Measurements from ENCODE around the gene TPST1. TPM values are rescaled to one million over a fixed set of nuclear protein-coding genes. Genes with fewer than 3 reads are reported as not detected.

TPST1 gene
- total RNA-seq, 1 experiment from 2014 or later, result 29.0 TPM

- TF ChIP-seq CTCF (IDR thresholded peaks at IDR 0.05) (no peak), TCF7L2 (IDR thresholded peaks at IDR 0.05; ENCODE audit: low read depth, low read length) (no peak), POLR2AphosphoS5 (IDR thresholded peaks at IDR 0.05; ENCODE audit: low read depth, low read length) (no peak)
- ChIA-PET POLR2A (interaction anchor here (0.6 kb wide), 1 partner anchor 329 kb away, joined by 3 read pairs; no protein-coding TSS in a partner anchor), CTCF (no interaction called here)
- Histone ChIP-seq H3K4me1 (ENCODE audit: control insufficient read depth, insufficient read depth, low read length) (no peaks in the 10 kb centered on the region), H3K27ac (ENCODE audit: low read length) (no peak overlapping the region), H3K27me3 (ENCODE audit: control insufficient read depth, insufficient read depth, low read length) (no peaks in the 10 kb centered on the region), H3K36me3 (ENCODE audit: control insufficient read depth, insufficient read depth, low read length) (no peaks in the 10 kb centered on the region), H3K9me3 (ENCODE audit: control insufficient read depth, insufficient read depth, low read depth, low read length) (no peaks in the 10 kb centered on the region), H3K4me3 (ENCODE audit: low read depth in 2 of 2, low read length in 2 of 2) (no peak overlapping the region)
- in situ Hi-C loops (cut with HindIII; ENCODE audit: low pct_unique_long_range_greater_than_20kb, low sequenced_read_pairs), result no loop called here
- BruUV-seq (replicated peaks), result no TSS peak
- ATAC-seq, result no peak; the same call in 1 of the 2 replicates
- intact Hi-C loops (cut with micrococcal nuclease; ENCODE audit: unreplicated experiment), result loop anchor here (10.0 kb wide), 1 partner anchor 145 kb away; no protein-coding TSS in a partner anchor
- DNase-seq (ENCODE audit: low read depth, low spot score), result no peak
Measured at GRCh38 chr7:66359656-66360211, 154.6 kb downstream of the TPST1 start.

- ATAC-seq (no peak), DNase-seq (ENCODE audit: low read depth, low spot score) (no peak)
- no peak for TF ChIP-seq SIN3A (IDR thresholded peaks at IDR 0.05; ENCODE audit: borderline replicate concordance, insufficient read depth, low read depth, low read length)
- TF ChIP-seq REST (IDR thresholded peaks at IDR 0.05; ENCODE audit: insufficient read depth in 1 of 2, low read depth in 2 of 2, low read length in 1 of 2), result no peak
- no peak for TF ChIP-seq POLR2AphosphoS5 (IDR thresholded peaks at IDR 0.05; ENCODE audit: low read depth, low read length)
- no peak for TF ChIP-seq CTCF (IDR thresholded peaks at IDR 0.05)
- no peak for TF ChIP-seq TCF7L2 (IDR thresholded peaks at IDR 0.05; ENCODE audit: low read depth, low read length)
- no peaks in the 10 kb centered on the region for H3K27me3 ChIP-seq (ENCODE audit: control insufficient read depth, insufficient read depth, low read length)
- in situ Hi-C loops (cut with HindIII; ENCODE audit: low pct_unique_long_range_greater_than_20kb, low sequenced_read_pairs), result no loop called here
- no TSS peak for BruUV-seq (replicated peaks)
- no peak overlapping the region for H3K4me3 ChIP-seq (ENCODE audit: low read depth in 2 of 2, low read length in 2 of 2)
- H3K9me3 ChIP-seq (ENCODE audit: control insufficient read depth, insufficient read depth, low read depth, low read length), result no peaks in the 10 kb centered on the region
- H3K36me3 ChIP-seq (ENCODE audit: control insufficient read depth, insufficient read depth, low read length), result no peaks in the 10 kb centered on the region
- no peak overlapping the region for H3K27ac ChIP-seq (ENCODE audit: low read length)
- no peaks in the 10 kb centered on the region for H3K4me1 ChIP-seq (ENCODE audit: control insufficient read depth, insufficient read depth, low read length)
- POLR2A ChIA-PET, result no interaction called here
- intact Hi-C loops (cut with micrococcal nuclease; ENCODE audit: unreplicated experiment), result no loop called here
- CTCF ChIA-PET, result no interaction called here
Measured at GRCh38 chr7:66362136-66362535, 157.0 kb downstream of the TPST1 start.
